ENCODE results near the gene TBC1D7. TPM values are rescaled to one million over a fixed set of nuclear protein-coding genes. Genes with fewer than 3 reads are reported as not detected.

TBC1D7 gene
- total RNA-seq, 4 donors from 2014 or later: 5.7 to 14.9 (median 6.6) TPM

DNA sequence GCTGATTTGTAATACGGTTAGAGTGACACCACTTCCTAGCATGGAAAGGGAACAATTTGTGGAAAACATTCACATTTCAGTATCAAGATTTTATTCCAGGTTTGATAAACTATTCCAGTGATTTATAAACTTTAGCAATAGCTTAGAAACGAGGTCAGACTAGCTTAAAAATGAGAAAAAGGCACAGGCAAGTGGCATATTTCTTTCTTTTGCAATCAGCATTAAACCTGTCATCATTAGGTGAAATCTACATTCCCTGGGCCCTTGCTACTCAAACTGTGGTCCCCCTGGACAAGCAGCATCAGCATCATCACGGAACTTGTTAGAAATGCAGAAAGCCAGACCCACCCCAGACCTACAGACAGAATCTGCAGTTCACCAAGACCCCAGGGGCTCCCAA, 29.9 kb downstream of the TBC1D7 start:
- Histone ChIP-seq H3K9me3 (no peaks in the 10 kb centered on the region), H3K4me3 (no peak overlapping the region), H3K27ac (no peak overlapping the region), H3K36me3 (peaks cover 0 to 16% of the 10 kb centered on the region in 2 donors), H3K4me1 (peaks cover 6 to 13% of the 10 kb centered on the region in 2 donors), H3K27me3 (no peaks in the 10 kb centered on the region)
- intact Hi-C loops (cut with DNase I; ENCODE audit: low total_unique reads): no loop called here
- in situ Hi-C loops (cut with MboI; ENCODE audit: low sequenced_read_pairs in 4 of 4): no loop called here
- TF ChIP-seq POLR2A (IDR thresholded peaks at IDR 0.05): no peak
- TF ChIP-seq, protein P1, sequence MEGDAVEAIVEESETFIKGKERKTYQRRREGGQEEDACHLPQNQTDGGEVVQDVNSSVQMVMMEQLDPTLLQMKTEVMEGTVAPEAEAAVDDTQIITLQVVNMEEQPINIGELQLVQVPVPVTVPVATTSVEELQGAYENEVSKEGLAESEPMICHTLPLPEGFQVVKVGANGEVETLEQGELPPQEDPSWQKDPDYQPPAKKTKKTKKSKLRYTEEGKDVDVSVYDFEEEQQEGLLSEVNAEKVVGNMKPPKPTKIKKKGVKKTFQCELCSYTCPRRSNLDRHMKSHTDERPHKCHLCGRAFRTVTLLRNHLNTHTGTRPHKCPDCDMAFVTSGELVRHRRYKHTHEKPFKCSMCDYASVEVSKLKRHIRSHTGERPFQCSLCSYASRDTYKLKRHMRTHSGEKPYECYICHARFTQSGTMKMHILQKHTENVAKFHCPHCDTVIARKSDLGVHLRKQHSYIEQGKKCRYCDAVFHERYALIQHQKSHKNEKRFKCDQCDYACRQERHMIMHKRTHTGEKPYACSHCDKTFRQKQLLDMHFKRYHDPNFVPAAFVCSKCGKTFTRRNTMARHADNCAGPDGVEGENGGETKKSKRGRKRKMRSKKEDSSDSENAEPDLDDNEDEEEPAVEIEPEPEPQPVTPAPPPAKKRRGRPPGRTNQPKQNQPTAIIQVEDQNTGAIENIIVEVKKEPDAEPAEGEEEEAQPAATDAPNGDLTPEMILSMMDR (IDR thresholded peaks at IDR 0.05 in 4 of 5, conservative IDR thresholded peaks at IDR 0.05 in 1 of 5): no peak
- DNase-seq (no peak), ATAC-seq (no peak)

DNA sequence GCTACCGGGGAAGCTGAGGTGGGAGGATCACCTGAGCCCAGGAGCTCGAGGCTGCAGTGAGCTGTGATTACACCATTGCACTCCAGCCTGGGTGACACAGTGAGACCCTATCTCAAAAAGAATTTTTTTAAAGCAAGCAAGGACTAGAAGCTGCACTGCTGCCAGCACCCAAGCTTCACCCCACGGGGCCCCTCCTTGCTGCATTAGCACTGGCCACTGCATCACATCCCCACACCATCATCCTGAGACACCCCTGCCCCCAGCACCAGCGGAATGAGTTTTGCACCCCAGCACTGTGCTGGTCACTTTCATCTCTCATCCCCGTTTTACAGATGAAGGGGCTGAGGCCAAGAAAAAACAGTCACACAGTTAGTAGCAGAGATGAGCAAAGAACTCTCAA, 30.9 kb downstream of the TBC1D7 start:
- H3K4me3 ChIP-seq: no peak overlapping the region
- peaks cover 0 to 3% of the 10 kb centered on the region in 2 donors for H3K4me1 ChIP-seq
- intact Hi-C loops (cut with DNase I; ENCODE audit: low total_unique reads) (no loop called here), in situ Hi-C loops (cut with MboI; ENCODE audit: low sequenced_read_pairs in 4 of 4) (no loop called here)
- no peak for DNase-seq
- TF ChIP-seq, protein P1 (IDR thresholded peaks at IDR 0.05 in 4 of 5, conservative IDR thresholded peaks at IDR 0.05 in 1 of 5): no peak
- no peak for TF ChIP-seq POLR2A (IDR thresholded peaks at IDR 0.05)
- no peaks in the 10 kb centered on the region for H3K27me3 ChIP-seq
- H3K36me3 ChIP-seq: peaks cover 0 to 27% of the 10 kb centered on the region in 2 donors
- H3K27ac ChIP-seq: no peak overlapping the region
- no peak for ATAC-seq
- H3K9me3 ChIP-seq: no peaks in the 10 kb centered on the region

DNA sequence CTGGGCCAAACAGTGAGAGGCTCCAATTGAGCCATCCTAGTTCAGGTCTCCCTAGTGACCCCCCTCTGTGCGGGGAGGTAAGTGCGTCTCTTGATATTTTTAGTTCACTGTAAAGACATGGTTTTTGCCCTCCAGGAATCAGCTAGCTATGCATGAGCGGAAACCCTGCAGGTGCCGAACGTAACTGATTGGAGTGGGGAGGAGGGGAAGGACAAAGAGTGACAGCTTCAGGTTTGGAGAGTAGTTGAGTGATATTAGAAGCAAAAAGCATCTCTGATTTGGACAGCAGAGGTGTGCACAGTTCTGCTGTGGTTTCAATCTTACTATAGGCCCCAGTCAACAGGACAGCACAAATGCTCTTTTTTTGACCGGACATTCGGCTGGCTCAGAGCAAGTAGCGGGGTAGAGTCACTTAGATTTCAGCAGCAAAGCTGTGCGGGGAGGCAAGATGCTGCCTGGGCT, 31.8 kb downstream of the TBC1D7 start:
- intact Hi-C loops (cut with DNase I; ENCODE audit: low total_unique reads): no loop called here
- Histone ChIP-seq H3K27me3 (no peaks in the 10 kb centered on the region), H3K36me3 (peaks cover 0 to 29% of the 10 kb centered on the region in 2 donors), H3K4me3 (no peak overlapping the region), H3K27ac (no peak overlapping the region), H3K4me1 (no peaks in the 10 kb centered on the region), H3K9me3 (no peaks in the 10 kb centered on the region)
- ATAC-seq: no peak
- in situ Hi-C loops (cut with MboI; ENCODE audit: low sequenced_read_pairs in 4 of 4): no loop called here
- TF ChIP-seq, protein P1 (IDR thresholded peaks at IDR 0.05 in 4 of 5, conservative IDR thresholded peaks at IDR 0.05 in 1 of 5): no peak
- TF ChIP-seq POLR2A (IDR thresholded peaks at IDR 0.05): no peak
- no peak for DNase-seq

DNA sequence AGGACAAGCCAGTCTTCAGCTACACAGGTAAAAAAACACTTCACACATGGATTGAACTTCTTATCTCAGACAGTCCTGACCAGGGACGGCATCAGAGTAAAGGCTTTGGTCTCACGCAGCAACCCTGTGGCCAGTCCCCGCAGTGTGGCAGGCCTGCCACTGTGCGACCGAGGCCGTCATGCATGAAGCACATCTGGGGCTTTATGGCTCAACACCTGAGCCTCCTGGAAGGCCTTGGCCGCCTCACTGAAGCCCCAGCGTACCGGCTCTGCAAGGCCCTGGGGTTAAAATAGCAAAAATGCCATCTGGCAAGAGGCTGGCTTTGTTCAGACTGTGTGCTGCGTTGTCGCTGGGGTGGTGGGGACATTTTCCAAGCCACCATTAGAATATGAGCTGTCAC, 32.8 kb downstream of the TBC1D7 start:
- intact Hi-C loops (cut with DNase I; ENCODE audit: low total_unique reads): no loop called here
- DNase-seq: no peak
- in situ Hi-C loops (cut with MboI; ENCODE audit: low sequenced_read_pairs in 4 of 4): no loop called here

More for the DNA sequence above, 32.8 kb downstream of the TBC1D7 start:
- Histone ChIP-seq H3K4me1 (no peaks in the 10 kb centered on the region), H3K27me3 (no peaks in the 10 kb centered on the region), H3K9me3 (no peaks in the 10 kb centered on the region), H3K36me3 (peaks cover 0 to 29% of the 10 kb centered on the region in 2 donors), H3K27ac (no peak overlapping the region), H3K4me3 (no peak overlapping the region)
- TF ChIP-seq, protein P1 (IDR thresholded peaks at IDR 0.05 in 4 of 5, conservative IDR thresholded peaks at IDR 0.05 in 1 of 5): no peak
- TF ChIP-seq POLR2A (IDR thresholded peaks at IDR 0.05): no peak
- ATAC-seq: no peak
